ENCODE results near the gene SEC22C.

- TF ChIP-seq HDAC2 (CRISPR knock-in tag; IDR thresholded peaks at IDR 0.05) (no peak), CBFB (CRISPR knock-in tag; IDR thresholded peaks at IDR 0.05) (no peak), NR2F2 (IDR thresholded peaks at IDR 0.05; ENCODE audit: borderline replicate concordance, low read depth) (no peak), ZFP37 (CRISPR knock-in tag; IDR thresholded peaks at IDR 0.05; ENCODE audit: borderline replicate concordance) (no peak), SP4 (CRISPR knock-in tag; IDR thresholded peaks at IDR 0.05) (no peak), ZHX1 (CRISPR knock-in tag; IDR thresholded peaks at IDR 0.05; ENCODE audit: low read depth) (no peak), ARID3A (IDR thresholded peaks at IDR 0.05; ENCODE audit: low read depth, low read length) (no peak), ARNT2 (CRISPR knock-in tag; IDR thresholded peaks at IDR 0.05; ENCODE audit: low read depth) (no peak), TGIF2 (CRISPR knock-in tag; IDR thresholded peaks at IDR 0.05) (no peak), U2AF1 (optimal IDR thresholded peaks at IDR 0.05; ENCODE audit: low read depth, low read length) (no peak), HINFP (CRISPR knock-in tag; IDR thresholded peaks at IDR 0.05; ENCODE audit: low read depth) (no peak), CTCF (CRISPR knock-in tag; IDR thresholded peaks at IDR 0.05) (no peak), KAT2B (IDR thresholded peaks at IDR 0.05; ENCODE audit: borderline replicate concordance, low read depth, low read length) (no peak)
Observed at GRCh38 chr3:42591811-42592210, 10.0 kb upstream of the SEC22C start.

All from HepG2 (cell line).